IMR-90 (cell line): ENCODE data around the gene DGLUCY. TPM values are rescaled to one million over a fixed set of nuclear protein-coding genes. Genes with fewer than 3 reads are reported as not detected.

ENCODE experiments used
- ATAC-seq: fragments of 200-7000 bp; cut with Tn5 transposase; 2 replicates; pipeline ENCODE4 v1.9.1; 2020; ENCODE audit warnings: low read depth, mild to moderate bottlenecking, moderate library complexity
- BruUV-seq: library from RNA; stranded (reverse); fragments of 400-500 nt; replicated peaks from 2 replicates; lab custom pipeline; 2021; lab: Mats Ljungman, UMichigan
- CTCF ChIA-PET: fragments of 300-600 bp; formaldehyde crosslinking; extraction: SDS; loops from one replicate; lab custom pipeline; 2021; ENCODE audit warnings: antibody characterized with exemption; lab: Yijun Ruan, JAX
- POLR2A ChIA-PET: fragments of 300-600 bp; sonication (Branson Sonifier 250); formaldehyde crosslinking; loops from one replicate; lab custom pipeline; 2022; ENCODE audit warnings: antibody characterized with exemption; ENCODE audit not compliant: unreplicated experiment; lab: Charles Lee
- DNase-seq: peaks from one replicate; pipeline ENCODE4 v3.0.0; 2013
- H2AFZ ChIP-seq: replicated peaks from 2 replicates; pipeline ENCODE3; 2013; ENCODE audit warnings: low read length, mild to moderate bottlenecking; ENCODE audit not compliant: poor library complexity
- H2AK5ac ChIP-seq: 2 replicates; pipeline ENCODE4 v1.6.1; 2013; ENCODE audit warnings: low read depth, low read length, inconsistent platforms
- H2AK9ac ChIP-seq: replicated peaks from 2 replicates; pipeline ENCODE3; 2013; ENCODE audit warnings: mild to moderate bottlenecking, low read depth, low read length, moderate library complexity; ENCODE audit not compliant: poor library complexity
- H2BK120ac ChIP-seq: 2 replicates; pipeline ENCODE4 v1.6.1; 2013; ENCODE audit warnings: low read depth, low read length, inconsistent platforms
- H2BK15ac ChIP-seq: 3 replicates; pipeline ENCODE4 v1.6.1; 2013; ENCODE audit warnings: low read depth, low read length, inconsistent platforms
- H2BK20ac ChIP-seq: 2 replicates; pipeline ENCODE4 v1.6.1; 2013; ENCODE audit warnings: low read depth, mild to moderate bottlenecking, inconsistent platforms, low read length, moderate library complexity
- H2BK5ac ChIP-seq: 2 replicates; pipeline ENCODE4 v1.6.1; 2013; ENCODE audit warnings: mild to moderate bottlenecking, low read depth, low read length, inconsistent platforms; ENCODE audit not compliant: poor library complexity, severe bottlenecking
- H3K14ac ChIP-seq: replicated peaks from 2 replicates; pipeline ENCODE4 v1.6.1; 2013; ENCODE audit warnings: low read depth, low read length, inconsistent platforms
- H3K18ac ChIP-seq: 2 replicates; pipeline ENCODE4 v1.6.1; 2013; ENCODE audit warnings: low read depth, low read length, control low read depth
- H3K23ac ChIP-seq: 2 replicates; pipeline ENCODE4 v1.6.1; 2013; ENCODE audit warnings: low read depth, low read length, inconsistent platforms
- H3K27ac ChIP-seq: 2 replicates; pipeline ENCODE4 v1.5.1; 2013; ENCODE audit warnings: mild to moderate bottlenecking, control low read depth, low read length; ENCODE audit not compliant: insufficient read depth
- H3K27me3 ChIP-seq: 2 replicates; pipeline ENCODE4 v1.6.1; 2013; ENCODE audit warnings: low read length; ENCODE audit not compliant: control insufficient read depth, insufficient read depth
- H3K36me3 ChIP-seq: 2 replicates; pipeline ENCODE4 v1.6.1; 2013; ENCODE audit warnings: low read length, mixed read lengths; ENCODE audit not compliant: control insufficient read depth, insufficient read depth
- H3K4ac ChIP-seq: 2 replicates; pipeline ENCODE4 v1.6.1; 2013; ENCODE audit warnings: low read depth, low read length, inconsistent platforms
- H3K4me1 ChIP-seq: 2 replicates; pipeline ENCODE4 v1.6.1; 2013; ENCODE audit warnings: low read length, mixed read lengths; ENCODE audit not compliant: control insufficient read depth, insufficient read depth
- H3K4me2 ChIP-seq: 2 replicates; pipeline ENCODE4 v1.6.1; 2013; ENCODE audit warnings: low read depth, mild to moderate bottlenecking, control low read depth, low read length, moderate library complexity
- H3K4me3 ChIP-seq: 2 replicates; pipeline ENCODE4 v1.5.1; 2013; ENCODE audit warnings: low read depth, mild to moderate bottlenecking, control low read depth, low read length, moderate library complexity; ENCODE audit not compliant: insufficient read depth
- H3K56ac ChIP-seq: 2 replicates; pipeline ENCODE4 v1.6.1; 2013; ENCODE audit warnings: low read length, inconsistent platforms; ENCODE audit not compliant: insufficient read depth; ENCODE audit errors: extremely low read depth
- H3K79me1 ChIP-seq, 2 experiments: 2 replicates each; pipeline ENCODE4 v1.6.1; 2013; ENCODE audit warnings: low read length in 2 of 2, inconsistent platforms in 1 of 2, low read depth in 1 of 2
- H3K9ac ChIP-seq: 2 replicates; pipeline ENCODE4 v1.6.1; 2013; ENCODE audit warnings: low read depth, low read length, control low read depth
- H3K9me1 ChIP-seq: 2 replicates; pipeline ENCODE4 v1.6.1; 2013; ENCODE audit warnings: low read length, inconsistent platforms; ENCODE audit not compliant: insufficient read depth
- H3K9me3 ChIP-seq: 2 replicates; pipeline ENCODE4 v1.6.1; 2013; ENCODE audit warnings: low read length; ENCODE audit not compliant: control insufficient read depth, insufficient read depth
- H4K20me1 ChIP-seq: 2 replicates; pipeline ENCODE4 v1.6.1; 2013; ENCODE audit warnings: low read length, inconsistent platforms; ENCODE audit not compliant: insufficient read depth
- H4K5ac ChIP-seq: 2 replicates; pipeline ENCODE4 v1.6.1; 2013; ENCODE audit warnings: mild to moderate bottlenecking, low read depth, low read length, control low read depth
- H4K8ac ChIP-seq, 2 experiments: 2 replicates each; pipeline ENCODE4 v1.6.1; 2013; ENCODE audit warnings: low read depth in 2 of 2, low read length in 2 of 2, control low read depth in 1 of 2, inconsistent platforms in 1 of 2
- H4K91ac ChIP-seq: 2 replicates; pipeline ENCODE4 v1.6.1; 2013; ENCODE audit warnings: low read depth, low read length, inconsistent platforms; ENCODE audit not compliant: insufficient read depth
- ELK1 ChIP-seq: fragments of 150-350 bp; IDR thresholded peaks from 2 replicates; pipeline ENCODE4 v1.6.1; 2016; ENCODE audit warnings: low read depth, mild to moderate bottlenecking, low read length, moderate library complexity, borderline replicate concordance
- RAD21 ChIP-seq: IDR thresholded peaks from 2 replicates; pipeline ENCODE4 v1.6.1; 2012; ENCODE audit warnings: low read length, improper control_type of control experiment
- RCOR1 ChIP-seq: IDR thresholded peaks from 2 replicates; pipeline ENCODE4 v1.6.1; 2012; ENCODE audit warnings: mild to moderate bottlenecking, low read length, improper control_type of control experiment; ENCODE audit not compliant: insufficient replicate concordance
- RFX5 ChIP-seq: IDR thresholded peaks from 2 replicates; pipeline ENCODE4 v1.8.0; 2012; ENCODE audit warnings: low read depth, mild to moderate bottlenecking, low read length, moderate library complexity
- WGBS, 2 experiments: methylation state at CpG; one replicate each; pipeline versions ENCODE4 v1.1.5 to v1.1.7; 2013; ENCODE audit warnings: missing lambda C conversion rate in 2 of 2; ENCODE audit not compliant: insufficient read length in 1 of 2; ENCODE audit errors: extremely low coverage in 2 of 2; 5-methylcytosine and 5-hydroxymethylcytosine counted together
- dilution Hi-C: fragments of 300-500 bp; cut with HindIII; formaldehyde crosslinking; loops from one replicate; pipeline ENCODE4 v1.14.3; 2018; ENCODE audit warnings: low sequenced_read_pairs; ENCODE audit not compliant: unreplicated experiment
- in situ Hi-C: fragments of 300-500 bp; cut with MboI; formaldehyde crosslinking; loops from 3 replicates; pipeline ENCODE4 v1.14.3; 2019; ENCODE audit warnings: low sequenced_read_pairs, inconsistent platforms, mixed read lengths
- intact Hi-C: fragments of 100-400 bp; cut with micrococcal nuclease; formaldehyde crosslinking; loops from 2 replicates; pipeline ENCODE4 v1.10.0; 2022
- polyA plus RNA-seq, 3 experiments: library from polyadenylated mRNA; depleted of rRNA; stranded (reverse); fragments of >200 nt; gene quantifications; 2 replicates each; pipeline ENCODE4 v1.2.3, GENCODE V29; 2012; ENCODE audit warnings: low replicate concordance in 1 of 3
- total RNA-seq: library from RNA; depleted of rRNA; stranded (reverse); fragments of >200 nt; gene quantifications from 2 replicates; pipeline ENCODE4 v1.2.3, GENCODE V29; 2012

The DGLUCY gene
- total and polyA plus RNA-seq, 2 of the 4 experiments (the other 2 are of a cell fraction): 8.5 to 13.3 TPM

DNA sequence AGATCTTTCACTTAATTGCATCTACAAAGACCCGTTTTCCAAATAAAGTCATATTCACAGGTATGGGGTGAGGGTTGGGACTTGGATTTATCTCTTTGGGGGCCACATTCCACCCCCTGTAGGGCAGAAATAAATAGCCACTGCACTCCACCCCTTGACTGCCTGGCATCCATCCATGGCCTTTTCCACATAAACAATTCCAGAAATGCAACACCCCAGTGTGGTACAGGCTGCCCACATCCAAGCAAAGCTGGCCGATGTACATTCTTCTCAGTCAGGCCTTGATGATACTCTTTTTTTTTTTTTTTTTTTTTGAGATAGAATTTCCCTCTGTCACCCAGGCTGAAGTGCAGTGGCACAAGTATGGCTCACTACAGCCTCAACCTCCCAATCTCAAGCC lies 12.9 kb downstream of the DGLUCY start:
- TF ChIP-seq RFX5: no peak
- TF ChIP-seq RAD21: no peak
- TF ChIP-seq RCOR1: no peak
- no peak for TF ChIP-seq ELK1
- dilution Hi-C loops: no loop called here

More for the DNA sequence above, 12.9 kb downstream of the DGLUCY start:
- Histone ChIP-seq H3K9me3 (peaks cover 1% of the 10 kb centered on the region; the same call in 1 of the 2 replicates), H3K4me3 (no peak overlapping the region), H3K9ac (no peak overlapping the region), H3K9me1 (no peaks in the 10 kb centered on the region), H3K27me3 (no peaks in the 10 kb centered on the region), H4K5ac (no peak overlapping the region), H2BK15ac (no peak overlapping the region), H3K4ac (no peak overlapping the region), H3K14ac (no peak overlapping the region), H3K27ac (no peak overlapping the region), H4K8ac (no peak overlapping the region), H2BK5ac (no peak overlapping the region), H3K56ac (no peak overlapping the region), H3K18ac (no peak overlapping the region), H3K4me2 (no peak overlapping the region), H2BK120ac (no peak overlapping the region), H4K20me1 (no peaks in the 10 kb centered on the region), H3K79me1 (no peaks in the 10 kb centered on the region), H3K36me3 (peaks cover 11% of the 10 kb centered on the region; the same call in 1 of the 2 replicates), H4K91ac (no peak overlapping the region), H2AFZ (no peak overlapping the region), H2AK9ac (no peak overlapping the region), H2BK20ac (no peak overlapping the region), H3K4me1 (no peaks in the 10 kb centered on the region), H2AK5ac (no peak overlapping the region), H3K23ac (no peak overlapping the region)
- no peak for DNase-seq
- no peak for ATAC-seq
- intact Hi-C loops (no loop called here), in situ Hi-C loops (no loop called here)
- ChIA-PET CTCF (interaction anchor here (0.6 to 0.9 kb wide), 2 partner anchors 22 to 51 kb away, joined by 3 read pairs; no protein-coding TSS in a partner anchor), POLR2A (no interaction called here)
- no TSS peak for BruUV-seq
- no CpG with 5 or more reads among the region's 2 CpGs for WGBS, 2 experiments
